Caco-2 (cell line): ENCODE results near the gene BRD2. TPM values are rescaled to one million over a fixed set of nuclear protein-coding genes. Genes with fewer than 3 reads are reported as not detected.

ENCODE experiments used
- BruUV-seq: library from RNA; stranded (reverse); fragments of 400-500 nt; replicated peaks from 2 replicates; lab custom pipeline; 2021; lab: Mats Ljungman, UMichigan
- CTCF ChIA-PET: fragments of 300-600 bp; sonication (Branson Sonifier 250); formaldehyde crosslinking; loops from one replicate; lab custom pipeline; 2022; ENCODE audit warnings: antibody characterized with exemption; lab: Charles Lee
- POLR2A ChIA-PET: fragments of 300-600 bp; sonication (Branson Sonifier 250); formaldehyde crosslinking; loops from one replicate; lab custom pipeline; 2022; ENCODE audit warnings: antibody characterized with exemption; lab: Charles Lee
- DNase-seq, 2 experiments: peaks; one replicate each; pipeline versions ENCODE4 v3.0.0 to v3.0.0-alpha.2; 2020 to 2022
- H3K27me3 ChIP-seq: replicated peaks from 2 replicates; pipeline ENCODE4 v1.6.0; 2011; ENCODE audit warnings: low read length; ENCODE audit not compliant: control insufficient read depth, insufficient read depth
- H3K36me3 ChIP-seq: 2 replicates; pipeline ENCODE4 v1.5.1; 2011; ENCODE audit warnings: low read length; ENCODE audit not compliant: control insufficient read depth, insufficient read depth
- H3K4me1 ChIP-seq: fragments of 250-450 bp; sonication (Bioruptor Pico); 2 replicates; pipeline ENCODE4 v1.5.1; 2020; ENCODE audit warnings: mild to moderate bottlenecking
- H3K4me3 ChIP-seq: 2 replicates; pipeline ENCODE4 v1.5.1; 2011; ENCODE audit warnings: low read depth, mild to moderate bottlenecking, control low read depth, low read length
- H3K9me3 ChIP-seq: fragments of 250-450 bp; sonication (Bioruptor Pico); 2 replicates; pipeline ENCODE4 v1.5.1; 2020; ENCODE audit warnings: mild to moderate bottlenecking, moderate library complexity
- H3K27ac Mint-ChIP-seq: one replicate; pipeline ENCODE4 v1.8.0; 2022; ENCODE audit warnings: mixed read lengths; ENCODE audit not compliant: unreplicated experiment
- H3K27me3 Mint-ChIP-seq: one replicate; pipeline ENCODE4 v1.8.0; 2022; ENCODE audit warnings: mixed read lengths; ENCODE audit not compliant: insufficient read depth, unreplicated experiment
- H3K36me3 Mint-ChIP-seq: one replicate; pipeline ENCODE4 v1.8.0; 2022; ENCODE audit warnings: mild to moderate bottlenecking, mixed read lengths; ENCODE audit not compliant: insufficient read depth, unreplicated experiment
- H3K4me1 Mint-ChIP-seq: one replicate; pipeline ENCODE4 v1.8.0; 2022; ENCODE audit warnings: low read depth, mixed read lengths; ENCODE audit not compliant: unreplicated experiment
- H3K4me3 Mint-ChIP-seq: one replicate; pipeline ENCODE4 v1.8.0; 2022; ENCODE audit warnings: mild to moderate bottlenecking, moderate library complexity, mixed read lengths; ENCODE audit not compliant: unreplicated experiment
- H3K9me3 Mint-ChIP-seq: one replicate; pipeline ENCODE4 v1.8.0; 2022; ENCODE audit warnings: mixed read lengths; ENCODE audit not compliant: unreplicated experiment
- intact Hi-C: fragments of 100-400 bp; cut with micrococcal nuclease; formaldehyde crosslinking; loops from one replicate; pipeline ENCODE4 v1.10.0; 2022; ENCODE audit not compliant: unreplicated experiment
- total RNA-seq: library from RNA; stranded (reverse); gene quantifications from 2 replicates; pipeline ENCODE4 v1.2.3, GENCODE V29; 2022
- TF ChIP-seq, protein P1 (sequence below), 2 experiments: fragments of 200-600 bp in 1 of 2; IDR thresholded peaks; 1 replicate in 1 of 2; 2 replicates in 1 of 2; pipeline versions ENCODE4 v1.5.1 to v1.8.0; 2011 to 2022; ENCODE audit warnings: antibody characterized with exemption in 1 of 2, control low read depth in 1 of 2, inconsistent platforms in 1 of 2, low read depth in 1 of 2, low read length in 1 of 2, mild to moderate bottlenecking in 1 of 2, moderate library complexity in 1 of 2; ENCODE audit not compliant: insufficient read depth in 1 of 2, severe bottlenecking in 1 of 2, unreplicated experiment in 1 of 2

The BRD2 gene
- total RNA-seq, 1 experiment from 2014 or later, result 200 TPM

DNA sequence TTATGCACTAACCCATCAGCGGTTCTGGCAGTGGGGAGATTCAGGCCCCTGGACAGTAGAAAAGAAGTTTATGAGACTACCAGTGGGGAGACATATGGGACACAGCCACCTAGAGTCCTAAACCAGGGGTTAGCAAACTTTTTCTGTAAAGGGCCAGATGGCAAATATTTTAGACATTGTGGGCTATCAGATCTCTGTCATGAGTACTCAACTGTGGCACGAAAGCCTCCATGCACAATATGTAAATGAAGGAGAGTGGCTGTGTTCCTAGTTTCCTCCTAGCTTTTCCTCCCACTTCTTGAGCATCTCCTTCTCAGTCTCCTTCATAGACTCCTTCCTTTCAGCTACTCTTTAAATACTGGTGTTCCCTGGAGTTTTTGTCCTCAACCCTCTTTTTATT is 12.2 kb upstream of the BRD2 start:
- TF ChIP-seq, protein P1, sequence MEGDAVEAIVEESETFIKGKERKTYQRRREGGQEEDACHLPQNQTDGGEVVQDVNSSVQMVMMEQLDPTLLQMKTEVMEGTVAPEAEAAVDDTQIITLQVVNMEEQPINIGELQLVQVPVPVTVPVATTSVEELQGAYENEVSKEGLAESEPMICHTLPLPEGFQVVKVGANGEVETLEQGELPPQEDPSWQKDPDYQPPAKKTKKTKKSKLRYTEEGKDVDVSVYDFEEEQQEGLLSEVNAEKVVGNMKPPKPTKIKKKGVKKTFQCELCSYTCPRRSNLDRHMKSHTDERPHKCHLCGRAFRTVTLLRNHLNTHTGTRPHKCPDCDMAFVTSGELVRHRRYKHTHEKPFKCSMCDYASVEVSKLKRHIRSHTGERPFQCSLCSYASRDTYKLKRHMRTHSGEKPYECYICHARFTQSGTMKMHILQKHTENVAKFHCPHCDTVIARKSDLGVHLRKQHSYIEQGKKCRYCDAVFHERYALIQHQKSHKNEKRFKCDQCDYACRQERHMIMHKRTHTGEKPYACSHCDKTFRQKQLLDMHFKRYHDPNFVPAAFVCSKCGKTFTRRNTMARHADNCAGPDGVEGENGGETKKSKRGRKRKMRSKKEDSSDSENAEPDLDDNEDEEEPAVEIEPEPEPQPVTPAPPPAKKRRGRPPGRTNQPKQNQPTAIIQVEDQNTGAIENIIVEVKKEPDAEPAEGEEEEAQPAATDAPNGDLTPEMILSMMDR (IDR thresholded peaks at IDR 0.05; ENCODE audit: insufficient read depth in 1 of 2, low read depth in 1 of 2, low read length in 1 of 2, severe bottlenecking in 1 of 2, unreplicated experiment in 1 of 2), result no peak
- H3K4me3 Mint-ChIP-seq, result no peak overlapping the region
- H3K36me3 Mint-ChIP-seq, result peaks cover 9% of the 10 kb centered on the region
- H3K27ac Mint-ChIP-seq, result no peak overlapping the region
- H3K4me3 ChIP-seq, result no peak overlapping the region
- no peaks in the 10 kb centered on the region for H3K4me1 ChIP-seq
- no peaks in the 10 kb centered on the region; the same call in 1 of the 2 replicates for H3K9me3 ChIP-seq
- BruUV-seq, result no TSS peak
- H3K36me3 ChIP-seq, result no peaks in the 10 kb centered on the region
- H3K4me1 Mint-ChIP-seq, result peaks cover 7% of the 10 kb centered on the region
- H3K9me3 Mint-ChIP-seq, result no peaks in the 10 kb centered on the region
- H3K27me3 ChIP-seq, result no peaks in the 10 kb centered on the region
- no peaks in the 10 kb centered on the region for H3K27me3 Mint-ChIP-seq
- CTCF ChIA-PET, result interaction anchor here (1.6 kb wide), 1 partner anchor 29 kb away, joined by 8 read pairs; no protein-coding TSS in a partner anchor
- POLR2A ChIA-PET, result no interaction called here
- intact Hi-C loops, result no loop called here
- DNase-seq, result no peak

DNA sequence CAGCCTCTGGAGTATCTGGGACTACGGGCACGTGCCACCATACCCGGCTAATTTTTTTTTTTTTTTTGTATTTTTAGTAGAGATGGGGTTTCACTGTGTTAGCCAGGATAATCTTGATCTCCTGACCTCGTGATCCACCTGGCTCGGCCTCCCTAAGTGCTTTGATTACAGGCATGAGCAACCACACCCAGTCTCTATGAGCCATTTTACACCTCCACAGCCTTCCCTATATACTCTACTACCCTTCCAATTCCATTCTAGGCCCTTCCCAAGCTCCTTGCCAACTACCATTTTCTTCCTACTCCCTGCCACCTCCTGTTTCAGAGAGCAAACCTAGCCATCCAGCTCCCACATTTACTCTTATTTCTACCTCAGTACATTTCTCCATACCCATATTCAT is 7.8 kb upstream of the BRD2 start:
- intact Hi-C loops, result loop anchor here (10.0 kb wide), 1 partner anchor 766 kb away; the partner anchor contains the start of genes GPSM3 and PBX2
- Histone ChIP-seq H3K4me1 (no peaks in the 10 kb centered on the region), H3K36me3 (no peaks in the 10 kb centered on the region), H3K4me3 (no peak overlapping the region), H3K9me3 (no peaks in the 10 kb centered on the region; the same call in 1 of the 2 replicates), H3K27me3 (no peaks in the 10 kb centered on the region)
- BruUV-seq, result no TSS peak
- DNase-seq, result no peak
- H3K27me3 Mint-ChIP-seq, result no peaks in the 10 kb centered on the region
- H3K9me3 Mint-ChIP-seq, result no peaks in the 10 kb centered on the region
- TF ChIP-seq, protein P1 (IDR thresholded peaks at IDR 0.05; ENCODE audit: insufficient read depth in 1 of 2, low read depth in 1 of 2, low read length in 1 of 2, severe bottlenecking in 1 of 2, unreplicated experiment in 1 of 2), result no peak
- H3K36me3 Mint-ChIP-seq, result peaks cover 3% of the 10 kb centered on the region
- H3K4me3 Mint-ChIP-seq, result no peak overlapping the region
- H3K27ac Mint-ChIP-seq, result no peak overlapping the region
- ChIA-PET CTCF (no interaction called here), POLR2A (no interaction called here)
- H3K4me1 Mint-ChIP-seq, result peaks cover 3% of the 10 kb centered on the region

DNA sequence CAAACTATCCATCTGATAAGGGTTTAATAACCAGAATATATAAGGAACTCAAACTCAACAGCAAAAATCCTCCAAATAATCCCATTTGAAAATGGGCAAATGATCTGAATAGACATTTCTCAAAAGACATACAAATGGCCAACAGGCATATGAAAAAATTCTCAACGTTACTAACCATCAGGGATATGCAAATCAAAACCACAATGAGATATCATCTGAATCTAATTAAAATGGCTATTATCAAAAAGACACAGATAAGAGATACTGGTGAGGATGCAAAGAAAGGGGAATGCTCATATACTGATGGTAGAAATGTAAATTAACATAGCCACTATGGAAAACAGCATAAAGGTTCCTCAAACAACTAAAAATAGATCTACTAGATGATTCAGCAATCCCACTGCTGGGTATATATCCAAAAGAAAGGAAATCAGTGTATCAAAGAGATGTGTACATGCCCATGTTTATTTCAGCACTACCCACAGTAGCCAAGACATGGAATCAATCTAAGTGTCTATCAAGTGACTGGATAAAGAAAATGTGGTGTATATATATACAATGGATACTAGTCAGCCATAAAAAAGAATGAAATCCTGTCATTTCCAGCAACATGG is 6.1 kb upstream of the BRD2 start:
- Mint-ChIP-seq H3K36me3 (peaks cover 6% of the 10 kb centered on the region), H3K9me3 (no peaks in the 10 kb centered on the region), H3K4me3 (no peak overlapping the region), H3K27me3 (no peaks in the 10 kb centered on the region), H3K4me1 (peaks cover 19% of the 10 kb centered on the region), H3K27ac (no peak overlapping the region)
- no peak for DNase-seq
- intact Hi-C loops, result loop anchor here (10.0 kb wide), 1 partner anchor 768 kb away; the partner anchor contains the start of genes GPSM3 and PBX2
- ChIA-PET POLR2A (no interaction called here), CTCF (no interaction called here)
- TF ChIP-seq, protein P1 (IDR thresholded peaks at IDR 0.05; ENCODE audit: insufficient read depth in 1 of 2, low read depth in 1 of 2, low read length in 1 of 2, severe bottlenecking in 1 of 2, unreplicated experiment in 1 of 2), result no peak
- H3K4me1 ChIP-seq, result no peaks in the 10 kb centered on the region
- no peaks in the 10 kb centered on the region; the same call in 1 of the 2 replicates for H3K9me3 ChIP-seq
- no peaks in the 10 kb centered on the region for H3K36me3 ChIP-seq
- no peak overlapping the region for H3K4me3 ChIP-seq
- BruUV-seq, result no TSS peak
- no peaks in the 10 kb centered on the region for H3K27me3 ChIP-seq
